Adrenal gland (tissue), 12 donors: ENCODE results near the gene PLSCR5. TPM values are rescaled to one million over a fixed set of nuclear protein-coding genes. Genes with fewer than 3 reads are reported as not detected.

Source experiments
- DNase-seq, 7 donors: peaks; one replicate each; pipeline ENCODE4 v3.0.0-alpha.2; 2019 to 2020
- H3K27ac ChIP-seq, 5 donors: fragments of 200-600 bp; sonication (generic) in 4 of 5; 1 replicate in 3 of 5; 2 replicates in 2 of 5; pipeline versions ENCODE4 v1.5.1 to v1.8.0; 2016 to 2020; ENCODE audit warnings: mild to moderate bottlenecking in 1 of 5
- H3K27me3 ChIP-seq: fragments of 200-600 bp; 2 replicates; pipeline ENCODE4 v1.8.0; 2021
- H3K36me3 ChIP-seq, 2 donors: fragments of 200-600 bp; replicated peaks in 1 of 2; 1 replicate in 1 of 2; 2 replicates in 1 of 2; pipeline versions ENCODE4 v1.5.1 to v1.8.0; 2018 to 2022
- H3K4me1 ChIP-seq, 2 donors: fragments of 200-600 bp; replicated peaks in 1 of 2; 1 replicate in 1 of 2; 2 replicates in 1 of 2; pipeline versions ENCODE4 v1.5.1 to v1.8.0; 2018 to 2021
- H3K4me3 ChIP-seq, 4 donors: fragments of 200-600 bp; sonication (generic) in 3 of 4; one replicate each; pipeline ENCODE4 v1.5.1; 2016 to 2018
- H3K9me3 ChIP-seq, 3 donors: fragments of 200-600 bp; sonication (generic) in 1 of 3; replicated peaks in 1 of 3; 1 replicate in 2 of 3; 2 replicates in 1 of 3; pipeline versions ENCODE4 v1.5.1 to v1.8.0; 2016 to 2021
- CTCF ChIP-seq, 6 experiments: fragments of 450-650 bp in 4 of 6; fragments of 200-600 bp in 2 of 6; sonication (generic) in 1 of 6; IDR thresholded peaks; 1 replicate in 5 of 6; 2 replicates in 1 of 6; pipeline versions ENCODE4 v1.5.1 to v1.8.0; 2016 to 2021; ENCODE audit warnings: antibody characterized with exemption in 6 of 6, mild to moderate bottlenecking in 2 of 6, moderate library complexity in 1 of 6
- POLR2A ChIP-seq, 2 donors: fragments of 450-650 bp; IDR thresholded peaks; one replicate each; pipeline ENCODE4 v1.6.1; 2017; ENCODE audit warnings: antibody characterized with exemption in 2 of 2, mild to moderate bottlenecking in 2 of 2, moderate library complexity in 1 of 2
- WGBS, 4 donors: extraction: QIAGEN DNeasy Blood & Tissue Kit in 2 of 4; methylation state at CpG; one replicate each; pipeline versions ENCODE4 v1.1.5 to v1.1.7; 2013 to 2017; 5-methylcytosine and 5-hydroxymethylcytosine counted together
- intact Hi-C, 2 donors: fragments of 100-400 bp; cut with DNase I; formaldehyde crosslinking; loops; one replicate each; pipeline versions ENCODE4 v1.14.1 to v1.15.0; 2022 to 2023
- polyA plus RNA-seq, 3 donors: library from polyadenylated mRNA; stranded (reverse); fragments of 200-250 nt in 2 of 3; fragments of 350-450 nt in 1 of 3; fragmentation: Illumina TruSeq in 1 of 3; extraction: RNeasy Lipid Tissue Mini Kit (QIAGEN cat#74804) in 1 of 3; gene quantifications; one replicate each; pipeline ENCODE4 v1.2.3, GENCODE V29; 2013 to 2014
- total RNA-seq, 9 donors: library from RNA; depleted of rRNA in 4 of 9; stranded (reverse); fragments of >200 nt in 4 of 9; fragments of 120-200 nt in 1 of 9; fragmentation: NEBNext Ultra II Directional in 1 of 9; extraction: Animal tissue kit (Norgen Biotek cat#: 25700) in 1 of 9; gene quantifications; one replicate each; pipeline versions ENCODE4 v1.1.0 to v1.2.4, GENCODE V29; 2013 to 2023
- donor health status: healthy with polysubstance abuse.
- donor health status: Bipolar disorder and iron deficiency.
- donor health status: DM: yes; HTN: yes; CAD: no.
- donor health status: DM: no; HTN: no; CAD: no.
- donor health status: DM: no; HTN: no; CAD: no.
- donor health status: DM: yes; HTN: yes; CAD: no.

Gene PLSCR5
- total and polyA plus RNA-seq, 12 donors, result not detected

GRCh38 chr3:146625186-146625775, 20.1 kb upstream of the PLSCR5 start:
- no peaks in the 10 kb centered on the region for H3K9me3 ChIP-seq
- TF ChIP-seq CTCF (IDR thresholded peaks at IDR 0.05) (no peak), POLR2A (IDR thresholded peaks at IDR 0.05) (no peak)
- H3K27me3 ChIP-seq, result no peaks in the 10 kb centered on the region
- no peaks in the 10 kb centered on the region for H3K4me1 ChIP-seq
- no peak for DNase-seq
- WGBS, 4 donors, result 67 to 72% (median 68%) methylated on average over 3 of the region's 3 CpGs
- no peaks in the 10 kb centered on the region for H3K36me3 ChIP-seq
- intact Hi-C loops, result no loop called here
- H3K27ac ChIP-seq, result no peak overlapping the region
- peak overlapping the region in 2 of 4 donors; percentile 4 to 40 for H3K4me3 ChIP-seq

GRCh38 chr3:146621723-146622122, 16.6 kb upstream of the PLSCR5 start:
- TF ChIP-seq POLR2A (IDR thresholded peaks at IDR 0.05) (no peak), CTCF (IDR thresholded peaks at IDR 0.05) (no peak)
- Histone ChIP-seq H3K36me3 (no peaks in the 10 kb centered on the region), H3K4me1 (no peaks in the 10 kb centered on the region), H3K9me3 (no peaks in the 10 kb centered on the region), H3K4me3 (no peak overlapping the region), H3K27me3 (no peaks in the 10 kb centered on the region), H3K27ac (no peak overlapping the region)
- intact Hi-C loops, result no loop called here
- DNase-seq, result no peak

GRCh38 chr3:146612015-146612414, 6.9 kb upstream of the PLSCR5 start:
- no peaks in the 10 kb centered on the region for H3K27me3 ChIP-seq
- intact Hi-C loops, result no loop called here
- 71 to 91% (median 82%) methylated on average over 2 of the region's 2 CpGs for WGBS, 4 donors
- no peak for DNase-seq
- no peaks in the 10 kb centered on the region for H3K36me3 ChIP-seq
- no peaks in the 10 kb centered on the region for H3K9me3 ChIP-seq
- no peaks in the 10 kb centered on the region for H3K4me1 ChIP-seq
- no peak for TF ChIP-seq CTCF (IDR thresholded peaks at IDR 0.05)
- TF ChIP-seq POLR2A (IDR thresholded peaks at IDR 0.05), result no peak
- H3K27ac ChIP-seq, result no peak overlapping the region
- H3K4me3 ChIP-seq, result no peak overlapping the region

- intact Hi-C loops, result no loop called here
- H3K4me1 ChIP-seq, result no peaks in the 10 kb centered on the region
- no peak overlapping the region for H3K4me3 ChIP-seq
- no peaks in the 10 kb centered on the region for H3K9me3 ChIP-seq
- no peaks in the 10 kb centered on the region for H3K27me3 ChIP-seq
- 62 to 72% (median 65%) methylated on average over 3 of the region's 3 CpGs for WGBS, 4 donors
- no peaks in the 10 kb centered on the region for H3K36me3 ChIP-seq
- no peak overlapping the region for H3K27ac ChIP-seq
- no peak for DNase-seq
- TF ChIP-seq CTCF (IDR thresholded peaks at IDR 0.05), result no peak
- TF ChIP-seq POLR2A (IDR thresholded peaks at IDR 0.05), result no peak
Measured at GRCh38 chr3:146611096-146611495, 6.0 kb upstream of the PLSCR5 start.
